ENCODE results near the gene PADI4.
"Not testable (repeated sequence)": the region's sequence is repeated elsewhere in the genome, so short reads cannot be mapped to it uniquely, and the experiment has no call there.

The PADI4 gene

DNA sequence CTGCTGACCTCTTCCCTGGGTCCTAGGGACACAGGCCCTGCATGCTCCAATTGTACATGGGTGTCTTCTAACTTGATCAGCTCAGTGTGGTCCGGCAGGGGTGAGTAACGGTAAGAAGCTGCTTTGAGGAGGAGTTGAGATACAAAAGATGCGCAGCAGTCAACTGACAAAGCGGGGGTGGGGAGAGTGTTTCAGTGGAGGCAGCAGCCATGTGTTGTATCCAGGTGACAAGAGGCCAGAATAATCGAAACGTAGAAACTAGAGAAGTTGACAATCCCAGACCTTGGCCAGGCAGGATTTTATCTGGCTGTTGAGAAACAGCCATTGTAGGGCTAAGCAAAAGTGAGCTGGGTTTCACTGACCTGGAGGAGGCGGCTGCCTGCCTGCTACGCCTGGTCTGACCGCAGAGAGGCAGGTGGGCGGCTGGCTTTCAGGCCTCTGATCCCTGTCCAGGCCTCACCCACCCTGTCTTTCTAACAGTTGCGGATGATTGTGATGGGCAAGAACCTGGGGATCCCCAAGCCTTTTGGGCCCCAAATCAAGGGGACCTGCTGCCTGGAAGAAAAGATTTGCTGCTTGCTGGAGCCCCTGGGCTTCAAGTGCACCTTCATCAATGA is 92.8 kb downstream of the PADI4 start:
- no peak for DNase-seq

GRCh38 chr1:17401841-17402240 is 93.8 kb downstream of the PADI4 start:
- no peak for DNase-seq

GRCh38 chr1:17403081-17403480 is 95.1 kb downstream of the PADI4 start:
- no peak for DNase-seq

DNA sequence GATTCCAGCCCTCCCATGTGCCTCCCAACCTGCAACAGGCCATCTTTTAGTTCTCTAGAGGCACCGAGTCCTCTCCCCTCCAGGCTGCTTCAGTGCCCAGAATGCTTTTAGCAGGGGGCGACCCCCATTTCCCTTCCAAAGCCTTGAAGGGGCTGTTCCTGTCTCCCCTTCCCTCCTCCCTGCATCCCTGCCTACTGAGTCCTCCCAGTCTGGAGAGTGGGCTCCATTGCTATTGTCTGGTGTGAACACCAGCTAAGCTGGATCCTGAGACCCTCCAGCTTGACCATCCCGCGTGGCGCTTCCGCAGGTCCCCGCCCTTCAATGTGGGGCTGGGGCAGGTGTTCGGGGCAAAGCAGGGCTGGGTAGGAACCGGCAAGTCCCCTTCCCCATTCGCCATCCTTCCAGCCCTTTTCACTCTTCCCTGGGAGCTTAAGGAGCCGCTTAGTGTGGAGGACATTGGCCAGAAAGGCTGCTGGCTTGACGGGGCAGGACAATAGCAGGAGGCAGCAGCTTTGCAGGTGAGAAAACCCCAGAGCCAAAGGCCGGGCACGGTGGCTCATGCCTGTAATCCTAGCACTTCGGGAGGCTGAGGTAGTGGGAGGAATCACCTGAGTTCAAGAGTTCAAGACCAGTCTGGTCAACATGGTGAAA is 96.2 kb downstream of the PADI4 start:
- DNase-seq: no peak

GRCh38 chr1:17404820-17405219 is 96.8 kb downstream of the PADI4 start:
- no peak for DNase-seq

DNA sequence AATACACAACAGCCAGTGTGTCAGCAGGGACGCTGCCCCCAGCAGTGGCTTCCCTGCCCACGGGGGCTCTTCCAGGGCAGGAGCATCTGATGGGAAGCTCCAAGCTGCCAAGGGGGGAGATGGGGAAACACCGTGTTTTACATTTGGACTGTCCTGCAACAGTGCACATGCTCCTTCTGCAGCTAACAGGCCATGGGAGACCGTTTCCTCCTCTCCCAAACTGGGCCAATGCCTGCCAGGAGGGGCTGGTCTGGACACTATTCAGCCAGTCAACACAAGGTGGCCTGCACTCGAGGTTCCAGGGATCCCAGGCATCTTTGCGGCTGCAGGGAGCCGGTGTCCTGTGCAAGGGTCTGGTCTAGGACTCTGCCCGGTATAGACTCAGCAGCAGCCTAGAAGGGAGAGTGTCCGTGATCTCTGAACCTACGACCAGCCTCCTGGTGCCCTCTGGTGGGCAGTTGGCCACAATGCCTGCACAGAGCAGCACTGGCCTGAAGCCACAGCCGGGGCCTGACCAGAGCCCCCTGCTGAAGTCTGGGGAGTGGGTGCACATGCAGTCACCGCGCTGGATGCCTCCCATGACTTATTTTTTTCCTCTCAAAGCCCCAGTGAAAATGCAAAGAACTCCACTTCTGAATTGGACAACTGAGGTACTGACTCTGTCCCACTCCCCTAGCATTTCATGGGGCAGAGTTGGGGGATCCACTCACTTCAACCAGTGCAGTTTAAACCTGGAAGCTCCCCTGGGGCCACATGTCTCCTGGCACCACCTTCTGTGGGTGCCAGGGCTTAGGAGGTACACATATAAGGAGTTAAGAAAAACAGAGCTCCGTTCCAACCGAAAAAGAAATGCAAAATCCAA is 98.1 kb downstream of the PADI4 start:
- peak; percentile 36 for DNase-seq

DNA sequence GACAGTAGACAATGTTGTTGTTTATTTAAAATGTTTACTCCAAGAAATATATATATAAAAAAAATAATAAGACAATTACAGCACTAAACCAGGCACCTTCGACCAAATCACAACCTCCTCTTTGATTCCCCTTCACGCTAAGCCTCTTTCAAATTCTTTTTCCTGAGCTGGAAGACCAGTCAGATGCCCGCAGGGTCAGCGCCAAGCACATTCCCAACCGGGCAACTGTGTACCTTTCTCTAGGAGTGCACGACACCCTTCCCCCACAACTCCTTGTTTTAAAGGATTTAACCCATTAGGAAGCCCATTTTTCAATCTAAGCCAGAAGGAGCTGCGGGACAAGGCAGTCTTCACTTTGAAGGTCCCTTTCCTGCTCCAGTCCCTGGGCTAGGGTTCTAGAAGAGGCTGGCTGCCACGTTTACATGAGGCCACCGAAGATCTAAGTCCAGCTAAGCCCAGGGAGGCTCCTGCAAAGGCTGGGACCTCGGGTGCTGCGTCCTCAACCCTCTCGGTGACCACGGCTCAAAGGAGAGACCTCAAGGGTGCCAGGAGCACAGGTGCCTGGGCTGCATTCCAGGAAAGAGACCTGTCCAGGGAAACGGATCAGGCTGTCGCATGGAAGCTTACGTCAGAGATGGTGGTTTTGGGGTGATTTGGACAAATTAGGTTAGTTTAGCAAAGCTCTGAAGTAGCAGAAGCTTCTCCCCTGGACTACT is 98.9 kb downstream of the PADI4 start:
- not testable (repeated sequence) for DNase-seq

- DNase-seq: not testable (repeated sequence)
Observed at GRCh38 chr1:17407786-17408514, 100.0 kb downstream of the PADI4 start.

DNA sequence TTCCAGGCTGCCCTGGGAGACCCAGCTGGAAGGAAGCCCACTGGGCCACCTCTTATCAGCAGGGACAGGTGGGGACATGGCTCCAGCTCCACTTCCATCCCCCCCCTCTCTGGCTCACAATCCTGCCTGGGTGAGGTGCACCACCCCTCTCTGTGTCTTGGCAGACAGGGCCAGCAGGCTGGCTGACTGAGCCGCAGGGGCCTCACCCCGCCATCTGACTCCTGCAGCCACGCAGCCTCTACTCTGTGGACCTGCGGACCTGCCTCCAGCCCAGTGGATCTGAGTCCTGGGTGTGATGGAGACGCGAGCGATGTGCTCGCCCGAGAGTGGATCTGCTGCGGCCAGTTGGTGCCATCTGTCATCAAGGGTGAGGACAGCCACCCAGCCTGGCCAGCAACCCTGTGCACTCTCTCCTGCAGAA is 101.4 kb downstream of the PADI4 start:
- DNase-seq: no peak

GRCh38 chr1:17412093-17412870 is 104.3 kb downstream of the PADI4 start:
- no peak for DNase-seq

All from NCI-H1694 (cell line).